ENCODE results near the gene RACK1. TPM values are rescaled to one million over a fixed set of nuclear protein-coding genes. Genes with fewer than 3 reads are reported as not detected.

The RACK1 gene
- total RNA-seq, 1 donor from 2014 or later: 2,816 TPM

DNA sequence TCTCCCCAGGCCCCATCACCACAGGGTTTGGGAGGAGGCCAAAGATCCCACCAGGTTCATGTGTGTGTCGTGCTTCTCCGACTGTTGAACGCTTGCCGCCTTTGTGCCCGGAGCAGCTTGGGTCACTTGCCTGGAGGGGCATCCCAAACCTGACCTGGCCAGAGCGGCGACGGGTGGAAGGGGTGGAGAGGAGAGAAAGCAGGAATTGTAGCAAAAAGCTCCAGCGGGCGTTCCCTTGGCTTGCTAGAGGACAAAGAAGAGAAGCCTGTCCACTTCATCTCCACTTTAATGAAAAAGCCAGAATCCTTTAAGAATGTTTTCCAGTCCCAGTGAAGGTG lies 23.6 kb downstream of the RACK1 start:
- Histone ChIP-seq H4K20me1 (ENCODE audit: low read depth) (peaks cover 4% of the 10 kb centered on the region), H3K4me3 (no peak overlapping the region), H3K79me2 (ENCODE audit: low read depth) (peaks cover 13% of the 10 kb centered on the region), H3K4me1 (peaks cover 7% of the 10 kb centered on the region), H3K27ac (no peak overlapping the region), H3K36me3 (no peaks in the 10 kb centered on the region), H3K27me3 (peaks cover 25% of the 10 kb centered on the region), H3K9me3 (ENCODE audit: low read depth) (no peaks in the 10 kb centered on the region), H3K9ac (no peak overlapping the region), H3F3A (ENCODE audit: low read depth) (peaks cover 73% of the 10 kb centered on the region), H2AFZ (replicated peaks) (no peak overlapping the region), H3K4me2 (no peak overlapping the region)
- Mint-ChIP-seq H3K4me1 (peaks cover 43% of the 10 kb centered on the region), H3K4me3 (peak overlapping the region; percentile 99), H3K27ac (peak overlapping the region; percentile 79), H3K27me3 (ENCODE audit: insufficient read depth, low read depth) (peaks cover 44% of the 10 kb centered on the region), H3K36me3 (peaks cover 9% of the 10 kb centered on the region), H3K9me3 (peaks cover 16% of the 10 kb centered on the region)
- no peak for DNase-seq (ENCODE audit: low spot score)
- no peak for TF ChIP-seq EZH2 (IDR thresholded peaks at IDR 0.05)
- TF ChIP-seq, protein P1, sequence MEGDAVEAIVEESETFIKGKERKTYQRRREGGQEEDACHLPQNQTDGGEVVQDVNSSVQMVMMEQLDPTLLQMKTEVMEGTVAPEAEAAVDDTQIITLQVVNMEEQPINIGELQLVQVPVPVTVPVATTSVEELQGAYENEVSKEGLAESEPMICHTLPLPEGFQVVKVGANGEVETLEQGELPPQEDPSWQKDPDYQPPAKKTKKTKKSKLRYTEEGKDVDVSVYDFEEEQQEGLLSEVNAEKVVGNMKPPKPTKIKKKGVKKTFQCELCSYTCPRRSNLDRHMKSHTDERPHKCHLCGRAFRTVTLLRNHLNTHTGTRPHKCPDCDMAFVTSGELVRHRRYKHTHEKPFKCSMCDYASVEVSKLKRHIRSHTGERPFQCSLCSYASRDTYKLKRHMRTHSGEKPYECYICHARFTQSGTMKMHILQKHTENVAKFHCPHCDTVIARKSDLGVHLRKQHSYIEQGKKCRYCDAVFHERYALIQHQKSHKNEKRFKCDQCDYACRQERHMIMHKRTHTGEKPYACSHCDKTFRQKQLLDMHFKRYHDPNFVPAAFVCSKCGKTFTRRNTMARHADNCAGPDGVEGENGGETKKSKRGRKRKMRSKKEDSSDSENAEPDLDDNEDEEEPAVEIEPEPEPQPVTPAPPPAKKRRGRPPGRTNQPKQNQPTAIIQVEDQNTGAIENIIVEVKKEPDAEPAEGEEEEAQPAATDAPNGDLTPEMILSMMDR (IDR thresholded peaks at IDR 0.05): no peak
- no peak for TF ChIP-seq EZH2phosphoT487 (IDR thresholded peaks at IDR 0.05)

DNA sequence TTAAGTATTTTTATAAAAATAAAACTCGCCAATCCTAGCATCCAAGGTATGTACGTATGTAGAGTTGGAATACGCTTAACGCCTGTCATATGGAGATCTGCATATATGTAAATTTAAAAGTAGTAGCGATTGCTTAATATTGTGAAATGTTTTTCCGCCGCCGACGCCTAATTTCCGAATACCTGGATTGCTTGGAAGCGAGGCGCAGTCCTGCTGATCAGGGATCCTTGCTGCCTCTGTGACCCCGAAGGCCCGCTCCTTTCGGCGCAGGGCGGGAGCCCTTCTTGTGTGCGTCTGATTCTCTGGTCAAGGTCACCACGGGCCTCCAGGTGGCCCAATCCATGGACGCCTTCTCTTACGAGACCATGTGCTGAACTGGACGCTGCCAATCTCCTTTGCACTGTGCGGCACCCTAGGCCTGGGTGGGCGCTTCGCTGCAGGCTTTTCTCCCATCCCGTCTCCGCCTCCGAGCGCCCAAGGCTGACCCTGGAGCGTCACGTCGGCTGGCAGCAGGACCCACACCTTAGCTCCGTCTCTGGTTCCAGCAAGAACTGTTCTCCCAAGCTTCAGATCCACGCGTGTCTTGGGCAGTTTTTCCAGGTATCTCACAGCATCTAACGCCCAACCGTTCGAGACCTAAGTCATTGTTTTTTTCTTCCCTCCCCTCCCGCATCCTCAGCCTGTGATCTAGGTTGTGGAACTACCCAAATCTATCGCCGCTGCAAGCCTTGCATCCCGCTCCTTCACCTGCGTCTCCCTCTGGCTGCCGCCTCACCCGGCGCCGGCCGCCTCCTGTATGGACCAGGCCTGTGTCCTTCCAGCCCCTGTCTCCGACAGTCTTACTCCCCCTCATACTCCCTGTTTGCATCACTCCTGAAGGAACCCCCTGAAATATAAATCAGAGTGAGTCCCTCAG lies 24.2 kb downstream of the RACK1 start:
- Mint-ChIP-seq H3K36me3 (peaks cover 9% of the 10 kb centered on the region), H3K4me1 (peaks cover 38% of the 10 kb centered on the region), H3K27me3 (ENCODE audit: insufficient read depth, low read depth) (peaks cover 44% of the 10 kb centered on the region), H3K4me3 (peak overlapping the region; percentile 99), H3K27ac (peak overlapping the region; percentile 79), H3K9me3 (peaks cover 16% of the 10 kb centered on the region)
- no peak for DNase-seq (ENCODE audit: low spot score)
- H3K4me1 ChIP-seq: peaks cover 5% of the 10 kb centered on the region
- peaks cover 7% of the 10 kb centered on the region for H3K79me2 ChIP-seq (ENCODE audit: low read depth)
- H3K4me2 ChIP-seq: no peak overlapping the region
- no peak overlapping the region for H3K4me3 ChIP-seq
- H3F3A ChIP-seq (ENCODE audit: low read depth): peaks cover 77% of the 10 kb centered on the region
- TF ChIP-seq, protein P1 (IDR thresholded peaks at IDR 0.05): no peak
- no peak for TF ChIP-seq EZH2 (IDR thresholded peaks at IDR 0.05)
- TF ChIP-seq EZH2phosphoT487 (IDR thresholded peaks at IDR 0.05): no peak
- H3K9ac ChIP-seq: no peak overlapping the region
- no peak overlapping the region for H2AFZ ChIP-seq (replicated peaks)
- peaks cover 4% of the 10 kb centered on the region for H4K20me1 ChIP-seq (ENCODE audit: low read depth)
- H3K36me3 ChIP-seq: no peaks in the 10 kb centered on the region
- H3K9me3 ChIP-seq (ENCODE audit: low read depth): no peaks in the 10 kb centered on the region
- H3K27me3 ChIP-seq: peaks cover 30% of the 10 kb centered on the region
- H3K27ac ChIP-seq: no peak overlapping the region

GRCh38 chr5:181218795-181219124 lies 24.9 kb downstream of the RACK1 start:
- Histone ChIP-seq H3K9ac (no peak overlapping the region), H3K27ac (no peak overlapping the region), H3F3A (ENCODE audit: low read depth) (peaks cover 75% of the 10 kb centered on the region), H3K4me1 (no peaks in the 10 kb centered on the region), H3K4me2 (peak overlapping the region; percentile 77), H3K27me3 (peaks cover 38% of the 10 kb centered on the region), H3K9me3 (ENCODE audit: low read depth) (no peaks in the 10 kb centered on the region), H4K20me1 (ENCODE audit: low read depth) (peaks cover 4% of the 10 kb centered on the region), H2AFZ (replicated peaks) (peak overlapping the region; percentile 70), H3K4me3 (peak overlapping the region; percentile 61), H3K36me3 (no peaks in the 10 kb centered on the region), H3K79me2 (ENCODE audit: low read depth) (no peaks in the 10 kb centered on the region)
- H3K4me3 Mint-ChIP-seq: peak overlapping the region; percentile 92
- peaks cover 31% of the 10 kb centered on the region for H3K4me1 Mint-ChIP-seq
- H3K27me3 Mint-ChIP-seq (ENCODE audit: insufficient read depth, low read depth): peaks cover 44% of the 10 kb centered on the region
- no peak for DNase-seq (ENCODE audit: low spot score)
- peaks cover 16% of the 10 kb centered on the region for H3K9me3 Mint-ChIP-seq
- TF ChIP-seq EZH2 (IDR thresholded peaks at IDR 0.05): no peak
- TF ChIP-seq EZH2phosphoT487 (IDR thresholded peaks at IDR 0.05): no peak
- TF ChIP-seq, protein P1 (IDR thresholded peaks at IDR 0.05): no peak
- H3K27ac Mint-ChIP-seq: no peak overlapping the region
- peaks cover 9% of the 10 kb centered on the region for H3K36me3 Mint-ChIP-seq

Measured in neural progenitor cell (in vitro differentiated cells).